Breast epithelium (tissue), 3 donors: ENCODE results near the gene SH3D19.

Experiments used
- POLR2A ChIP-seq: fragments of 450-650 bp; IDR thresholded peaks from one replicate; pipeline ENCODE4 v1.6.1; 2016; ENCODE audit warnings: antibody characterized with exemption, mild to moderate bottlenecking, moderate library complexity
- POLR2AphosphoS5 ChIP-seq, 3 donors: sonication (generic); formaldehyde crosslinking; IDR thresholded peaks; one replicate each; pipeline ENCODE4 v1.6.1; 2017; ENCODE audit warnings: antibody characterized with exemption in 3 of 3
- TF ChIP-seq, protein P1 (sequence below), 3 donors: fragments of 450-650 bp; IDR thresholded peaks; one replicate each; pipeline ENCODE4 v1.5.1; 2016 to 2017; ENCODE audit warnings: antibody characterized with exemption in 3 of 3, mild to moderate bottlenecking in 3 of 3, moderate library complexity in 3 of 3

DNA sequence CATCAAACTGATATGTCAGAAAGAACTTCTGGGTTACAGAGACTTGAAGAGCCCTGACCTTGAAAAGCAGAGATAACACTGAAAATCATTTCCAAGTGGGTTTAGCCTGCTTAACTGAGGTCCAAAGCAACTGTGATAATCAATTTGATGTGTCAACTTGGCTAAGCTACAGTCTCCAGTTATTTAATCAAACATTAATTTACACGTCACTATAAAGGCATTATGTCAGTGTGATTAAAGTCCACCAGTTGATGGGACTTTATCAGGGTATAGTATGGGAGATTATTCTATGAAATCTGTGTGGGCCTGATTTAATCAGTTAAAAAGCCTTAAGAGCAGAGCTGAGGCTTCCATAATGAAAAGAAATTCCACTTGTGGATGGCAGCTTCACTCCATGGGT lies 117.5 kb downstream of the SH3D19 start:
- TF ChIP-seq, protein P1, sequence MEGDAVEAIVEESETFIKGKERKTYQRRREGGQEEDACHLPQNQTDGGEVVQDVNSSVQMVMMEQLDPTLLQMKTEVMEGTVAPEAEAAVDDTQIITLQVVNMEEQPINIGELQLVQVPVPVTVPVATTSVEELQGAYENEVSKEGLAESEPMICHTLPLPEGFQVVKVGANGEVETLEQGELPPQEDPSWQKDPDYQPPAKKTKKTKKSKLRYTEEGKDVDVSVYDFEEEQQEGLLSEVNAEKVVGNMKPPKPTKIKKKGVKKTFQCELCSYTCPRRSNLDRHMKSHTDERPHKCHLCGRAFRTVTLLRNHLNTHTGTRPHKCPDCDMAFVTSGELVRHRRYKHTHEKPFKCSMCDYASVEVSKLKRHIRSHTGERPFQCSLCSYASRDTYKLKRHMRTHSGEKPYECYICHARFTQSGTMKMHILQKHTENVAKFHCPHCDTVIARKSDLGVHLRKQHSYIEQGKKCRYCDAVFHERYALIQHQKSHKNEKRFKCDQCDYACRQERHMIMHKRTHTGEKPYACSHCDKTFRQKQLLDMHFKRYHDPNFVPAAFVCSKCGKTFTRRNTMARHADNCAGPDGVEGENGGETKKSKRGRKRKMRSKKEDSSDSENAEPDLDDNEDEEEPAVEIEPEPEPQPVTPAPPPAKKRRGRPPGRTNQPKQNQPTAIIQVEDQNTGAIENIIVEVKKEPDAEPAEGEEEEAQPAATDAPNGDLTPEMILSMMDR (IDR thresholded peaks at IDR 0.05), result no peak
- TF ChIP-seq POLR2A (no peak), POLR2AphosphoS5 (IDR thresholded peaks at IDR 0.05) (no peak)
